ENCODE measurements around the gene BHLHA15.

The BHLHA15 gene

DNA sequence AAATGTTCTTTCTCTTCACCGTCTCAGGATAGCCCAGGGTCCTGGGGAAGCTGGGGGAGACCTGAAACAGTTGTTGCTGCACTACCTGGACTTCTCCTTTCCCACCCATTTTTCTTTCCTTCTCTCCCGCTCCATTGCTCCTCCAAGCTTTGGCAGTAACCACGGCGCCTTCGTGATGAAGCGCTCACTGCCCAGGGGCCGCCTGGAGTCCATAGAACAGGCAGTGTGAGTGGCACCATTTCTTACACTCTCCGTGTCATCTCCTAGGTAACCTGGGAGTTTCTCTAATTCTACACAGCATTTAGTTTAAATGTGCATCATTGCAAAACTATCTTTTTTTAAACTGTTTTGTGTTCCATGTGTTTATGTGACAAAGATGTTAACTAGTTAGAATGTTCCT lies 40.3 kb upstream of the BHLHA15 start:
- H3F3A ChIP-seq (ENCODE audit: insufficient read depth) = no peaks in the 10 kb centered on the region
- H4K20me1 ChIP-seq (ENCODE audit: low read depth, low read length) = 0 out of 2 replicates have a peak, but pooled peaks cover 3% of the 10 kb centered on the region
- H3K9ac ChIP-seq (ENCODE audit: low read length) = no peak overlapping the region
- no peaks in the 10 kb centered on the region for H3K79me2 ChIP-seq (ENCODE audit: insufficient read depth, low read length)
- no peak overlapping the region for H2AFZ ChIP-seq (ENCODE audit: low read depth, low read length, severe bottlenecking)
- H3K27ac ChIP-seq (ENCODE audit: low read depth, low read length) = no peak overlapping the region
- H3K36me3 ChIP-seq (ENCODE audit: low read length) = peaks cover 5% of the 10 kb centered on the region; the same call in 1 of the 2 replicates
- no peak overlapping the region for H3K4me3 ChIP-seq (ENCODE audit: insufficient read depth, low read length, poor library complexity, severe bottlenecking)
- no peaks in the 10 kb centered on the region for H3K9me2 ChIP-seq (replicated peaks; ENCODE audit: insufficient read depth, low read length)
- H3K27me3 ChIP-seq (ENCODE audit: low read length) = no peaks in the 10 kb centered on the region
- TF ChIP-seq, protein P1, sequence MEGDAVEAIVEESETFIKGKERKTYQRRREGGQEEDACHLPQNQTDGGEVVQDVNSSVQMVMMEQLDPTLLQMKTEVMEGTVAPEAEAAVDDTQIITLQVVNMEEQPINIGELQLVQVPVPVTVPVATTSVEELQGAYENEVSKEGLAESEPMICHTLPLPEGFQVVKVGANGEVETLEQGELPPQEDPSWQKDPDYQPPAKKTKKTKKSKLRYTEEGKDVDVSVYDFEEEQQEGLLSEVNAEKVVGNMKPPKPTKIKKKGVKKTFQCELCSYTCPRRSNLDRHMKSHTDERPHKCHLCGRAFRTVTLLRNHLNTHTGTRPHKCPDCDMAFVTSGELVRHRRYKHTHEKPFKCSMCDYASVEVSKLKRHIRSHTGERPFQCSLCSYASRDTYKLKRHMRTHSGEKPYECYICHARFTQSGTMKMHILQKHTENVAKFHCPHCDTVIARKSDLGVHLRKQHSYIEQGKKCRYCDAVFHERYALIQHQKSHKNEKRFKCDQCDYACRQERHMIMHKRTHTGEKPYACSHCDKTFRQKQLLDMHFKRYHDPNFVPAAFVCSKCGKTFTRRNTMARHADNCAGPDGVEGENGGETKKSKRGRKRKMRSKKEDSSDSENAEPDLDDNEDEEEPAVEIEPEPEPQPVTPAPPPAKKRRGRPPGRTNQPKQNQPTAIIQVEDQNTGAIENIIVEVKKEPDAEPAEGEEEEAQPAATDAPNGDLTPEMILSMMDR (IDR thresholded peaks at IDR 0.05; ENCODE audit: insufficient read depth, low read length, poor library complexity, severe bottlenecking) = no peak
- no peak for TF ChIP-seq EZH2phosphoT487 (conservative IDR thresholded peaks at IDR 0.05; ENCODE audit: low read length)
- no peak overlapping the region for H3K4me2 ChIP-seq (ENCODE audit: low read depth, low read length, poor library complexity, severe bottlenecking)
- H3K9me3 ChIP-seq (ENCODE audit: insufficient read depth, low read length) = no peaks in the 10 kb centered on the region

- Histone ChIP-seq H3K27me3 (ENCODE audit: low read length) (no peaks in the 10 kb centered on the region), H3F3A (ENCODE audit: insufficient read depth) (no peaks in the 10 kb centered on the region), H3K79me2 (ENCODE audit: insufficient read depth, low read length) (no peaks in the 10 kb centered on the region), H2AFZ (ENCODE audit: low read depth, low read length, severe bottlenecking) (no peak overlapping the region), H3K36me3 (ENCODE audit: low read length) (peaks cover 8% of the 10 kb centered on the region; the same call in 1 of the 2 replicates), H3K9me3 (ENCODE audit: insufficient read depth, low read length) (no peaks in the 10 kb centered on the region), H3K27ac (ENCODE audit: low read depth, low read length) (no peak overlapping the region), H3K4me3 (ENCODE audit: insufficient read depth, low read length, poor library complexity, severe bottlenecking) (no peak overlapping the region), H4K20me1 (ENCODE audit: low read depth, low read length) (0 out of 2 replicates have a peak, but pooled peaks cover 3% of the 10 kb centered on the region), H3K9ac (ENCODE audit: low read length) (no peak overlapping the region), H3K4me2 (ENCODE audit: low read depth, low read length, poor library complexity, severe bottlenecking) (no peak overlapping the region), H3K9me2 (replicated peaks; ENCODE audit: insufficient read depth, low read length) (no peaks in the 10 kb centered on the region)
- TF ChIP-seq EZH2phosphoT487 (conservative IDR thresholded peaks at IDR 0.05; ENCODE audit: low read length) = no peak
- TF ChIP-seq, protein P1 (IDR thresholded peaks at IDR 0.05; ENCODE audit: insufficient read depth, low read length, poor library complexity, severe bottlenecking) = no peak
Observed at GRCh38 chr7:98171449-98171848, 39.8 kb upstream of the BHLHA15 start.

- H3K36me3 ChIP-seq (ENCODE audit: low read length) = peaks cover 8% of the 10 kb centered on the region; the same call in 1 of the 2 replicates
- H3K27me3 ChIP-seq (ENCODE audit: low read length) = no peaks in the 10 kb centered on the region
- H3K9me3 ChIP-seq (ENCODE audit: insufficient read depth, low read length) = no peaks in the 10 kb centered on the region
- H4K20me1 ChIP-seq (ENCODE audit: low read depth, low read length) = 0 out of 2 replicates have a peak, but pooled peaks cover 3% of the 10 kb centered on the region
- no peaks in the 10 kb centered on the region for H3K79me2 ChIP-seq (ENCODE audit: insufficient read depth, low read length)
- no peak overlapping the region for H3K4me3 ChIP-seq (ENCODE audit: insufficient read depth, low read length, poor library complexity, severe bottlenecking)
- H3K27ac ChIP-seq (ENCODE audit: low read depth, low read length) = no peak overlapping the region
- H3K9me2 ChIP-seq (replicated peaks; ENCODE audit: insufficient read depth, low read length) = no peaks in the 10 kb centered on the region
- H3K9ac ChIP-seq (ENCODE audit: low read length) = no peak overlapping the region
- no peak for TF ChIP-seq EZH2phosphoT487 (conservative IDR thresholded peaks at IDR 0.05; ENCODE audit: low read length)
- TF ChIP-seq, protein P1 (IDR thresholded peaks at IDR 0.05; ENCODE audit: insufficient read depth, low read length, poor library complexity, severe bottlenecking) = no peak
- H3F3A ChIP-seq (ENCODE audit: insufficient read depth) = no peaks in the 10 kb centered on the region
- H2AFZ ChIP-seq (ENCODE audit: low read depth, low read length, severe bottlenecking) = no peak overlapping the region
- H3K4me2 ChIP-seq (ENCODE audit: low read depth, low read length, poor library complexity, severe bottlenecking) = no peak overlapping the region
Observed at GRCh38 chr7:98174334-98175259, 36.6 kb upstream of the BHLHA15 start.
